Ovary (tissue), 3 donors: ENCODE results near the gene DIP2C.

ENCODE experiments used
- EP300 ChIP-seq: sonication (generic); formaldehyde crosslinking; IDR thresholded peaks from one replicate; pipeline ENCODE4 v1.6.1; 2017; ENCODE audit warnings: antibody characterized with exemption
- POLR2A ChIP-seq: fragments of 450-650 bp; IDR thresholded peaks from one replicate; pipeline ENCODE4 v1.6.1; 2017; ENCODE audit warnings: antibody characterized with exemption, mild to moderate bottlenecking, moderate library complexity
- TF ChIP-seq, protein P1 (sequence below), 3 donors: fragments of 450-650 bp in 2 of 3; fragments of 200-600 bp in 1 of 3; IDR thresholded peaks; one replicate each; pipeline versions ENCODE4 v1.5.1 to v1.8.0; 2016 to 2022; ENCODE audit warnings: antibody characterized with exemption in 3 of 3, mild to moderate bottlenecking in 1 of 3
- donor health status: DM: no; HTN: no; CAD: no.

DNA sequence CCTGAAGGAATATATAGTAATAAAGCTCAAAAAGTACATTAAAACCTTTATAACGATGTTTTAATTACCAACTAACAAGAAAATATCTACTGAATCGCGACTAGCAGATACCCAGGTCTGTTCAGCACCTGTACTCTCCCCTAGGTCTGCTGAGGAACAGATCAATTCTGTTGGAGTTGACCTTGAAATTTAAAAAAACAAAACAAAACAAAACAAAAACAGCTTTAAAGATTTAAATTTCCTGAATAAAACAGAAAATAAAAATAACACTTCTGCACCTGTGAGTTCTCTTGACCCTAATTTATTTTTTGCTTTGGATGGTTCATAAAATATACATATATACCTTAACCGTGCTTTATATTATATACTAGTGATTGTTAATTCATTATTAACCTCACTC is 24.6 kb downstream of the DIP2C start:
- TF ChIP-seq, protein P1, sequence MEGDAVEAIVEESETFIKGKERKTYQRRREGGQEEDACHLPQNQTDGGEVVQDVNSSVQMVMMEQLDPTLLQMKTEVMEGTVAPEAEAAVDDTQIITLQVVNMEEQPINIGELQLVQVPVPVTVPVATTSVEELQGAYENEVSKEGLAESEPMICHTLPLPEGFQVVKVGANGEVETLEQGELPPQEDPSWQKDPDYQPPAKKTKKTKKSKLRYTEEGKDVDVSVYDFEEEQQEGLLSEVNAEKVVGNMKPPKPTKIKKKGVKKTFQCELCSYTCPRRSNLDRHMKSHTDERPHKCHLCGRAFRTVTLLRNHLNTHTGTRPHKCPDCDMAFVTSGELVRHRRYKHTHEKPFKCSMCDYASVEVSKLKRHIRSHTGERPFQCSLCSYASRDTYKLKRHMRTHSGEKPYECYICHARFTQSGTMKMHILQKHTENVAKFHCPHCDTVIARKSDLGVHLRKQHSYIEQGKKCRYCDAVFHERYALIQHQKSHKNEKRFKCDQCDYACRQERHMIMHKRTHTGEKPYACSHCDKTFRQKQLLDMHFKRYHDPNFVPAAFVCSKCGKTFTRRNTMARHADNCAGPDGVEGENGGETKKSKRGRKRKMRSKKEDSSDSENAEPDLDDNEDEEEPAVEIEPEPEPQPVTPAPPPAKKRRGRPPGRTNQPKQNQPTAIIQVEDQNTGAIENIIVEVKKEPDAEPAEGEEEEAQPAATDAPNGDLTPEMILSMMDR (IDR thresholded peaks at IDR 0.05), result no peak
- TF ChIP-seq POLR2A, result no peak
- no peak for TF ChIP-seq EP300
